Mucosa of gallbladder (tissue), 1 donor: ENCODE data around the gene MBD3L4. TPM values are rescaled to one million over a fixed set of nuclear protein-coding genes. Genes with fewer than 3 reads are reported as not detected.
"Not testable (repeated sequence)": the region's sequence is repeated elsewhere in the genome, so short reads cannot be mapped to it uniquely, and the experiment has no call there.

Source experiments
- DNase-seq: peaks from one replicate; pipeline ENCODE4 v3.0.0-alpha.2; 2020; ENCODE audit warnings: low spot score
- total RNA-seq: library from RNA; stranded (reverse); gene quantifications from one replicate; pipeline ENCODE4 v1.2.1, GENCODE V29; 2021
- donor health status: DM: no; HTN: no; CAD: no.

The MBD3L4 gene
- total RNA-seq, 1 donor from 2014 or later = not detected

DNA sequence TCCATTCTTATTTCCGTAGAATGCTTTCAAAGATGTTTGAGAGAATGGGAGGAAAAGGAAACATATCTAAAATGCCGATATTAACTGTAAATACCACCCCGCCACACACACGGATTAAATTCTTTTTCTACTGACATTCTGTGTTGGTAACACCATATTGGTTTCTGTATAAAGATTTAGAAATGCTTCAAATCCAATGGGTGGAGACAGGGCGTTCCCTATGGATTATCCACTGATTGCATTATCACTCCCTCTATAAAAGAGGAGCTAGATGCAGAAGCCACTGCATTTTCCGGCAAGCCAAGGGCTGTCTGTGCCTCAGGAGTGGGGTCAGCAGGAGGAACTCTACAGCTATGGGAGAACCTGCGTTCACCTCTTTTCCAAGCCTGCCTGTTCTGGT lies 9.0 kb upstream of the MBD3L4 start, which contains the start of gene MBD3L2:
MBD3L2 (plus strand) TSS at position 301 of the 400 bp plus-strand sequence; CDS start at position 354, 53 bp downstream.
- not testable (repeated sequence) for DNase-seq

DNA sequence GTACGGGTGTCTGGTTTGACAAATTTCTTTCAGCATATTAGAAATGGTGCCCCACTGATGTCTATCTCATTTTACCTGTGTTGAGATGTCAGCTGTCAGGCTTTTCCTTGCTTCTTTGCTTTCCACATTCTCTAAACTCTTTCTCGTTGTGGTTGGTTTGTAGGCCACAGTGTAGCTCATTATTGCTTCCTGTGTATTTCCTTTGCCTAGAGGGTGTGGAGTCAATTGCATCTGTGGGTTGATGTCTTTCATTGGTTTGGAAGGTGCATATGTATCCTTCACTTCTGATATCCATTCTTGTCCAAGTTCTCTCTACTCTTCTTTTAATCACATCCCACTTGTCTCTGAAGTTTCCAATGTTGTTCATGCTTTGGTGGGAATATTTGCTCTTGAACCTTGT lies 1.6 kb upstream of the MBD3L4 start:
- DNase-seq = not testable (repeated sequence)

DNA sequence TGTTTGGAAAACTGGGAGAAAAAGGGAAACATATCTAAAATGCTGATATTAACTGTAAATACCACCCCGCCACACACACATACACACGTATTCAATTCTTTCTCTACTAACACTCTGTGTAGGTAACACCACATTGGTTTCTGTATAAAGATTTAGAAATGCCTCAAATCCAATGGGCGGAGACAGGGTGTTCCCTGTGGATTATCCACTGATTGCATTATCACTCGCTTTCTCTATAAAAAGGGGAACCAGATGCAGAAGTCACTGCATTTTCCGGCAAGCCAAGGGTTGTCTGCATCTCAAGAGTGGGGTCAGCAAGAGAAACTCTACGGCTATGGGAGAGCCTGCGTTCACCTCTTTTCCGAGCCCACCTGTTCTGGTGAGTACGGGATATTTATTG lies 9.7 kb downstream of the MBD3L4 start, which contains the start of gene MBD3L5:
MBD3L5 (plus strand) TSS at position 301 of the 400 bp plus-strand sequence; CDS start at position 335, 34 bp downstream.
- not testable (repeated sequence) for DNase-seq

DNA sequence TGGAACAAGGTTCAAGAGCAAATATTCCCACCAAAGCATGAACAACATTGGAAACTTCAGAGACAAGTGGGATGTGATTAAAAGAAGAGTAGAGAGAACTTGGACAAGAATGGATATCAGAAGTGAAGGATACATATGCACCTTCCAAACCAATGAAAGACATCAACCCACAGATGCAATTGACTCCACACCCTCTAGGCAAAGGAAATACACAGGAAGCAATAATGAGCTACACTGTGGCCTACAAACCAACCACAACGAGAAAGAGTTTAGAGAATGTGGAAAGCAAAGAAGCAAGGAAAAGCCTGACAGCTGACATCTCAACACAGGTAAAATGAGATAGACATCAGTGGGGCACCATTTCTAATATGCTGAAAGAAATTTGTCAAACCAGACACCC lies 11.2 kb downstream of the MBD3L4 start:
- DNase-seq = not testable (repeated sequence)

DNA sequence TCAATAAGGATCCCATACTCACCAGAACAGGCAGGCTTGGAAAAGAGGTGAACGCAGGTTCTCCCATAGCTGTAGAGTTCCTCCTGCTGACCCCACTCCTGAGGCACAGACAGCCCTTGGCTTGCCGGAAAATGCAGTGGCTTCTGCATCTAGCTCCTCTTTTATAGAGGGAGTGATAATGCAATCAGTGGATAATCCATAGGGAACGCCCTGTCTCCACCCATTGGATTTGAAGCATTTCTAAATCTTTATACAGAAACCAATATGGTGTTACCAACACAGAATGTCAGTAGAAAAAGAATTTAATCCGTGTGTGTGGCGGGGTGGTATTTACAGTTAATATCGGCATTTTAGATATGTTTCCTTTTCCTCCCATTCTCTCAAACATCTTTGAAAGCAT lies 18.6 kb downstream of the MBD3L4 start, which contains the start of gene MBD3L2B:
MBD3L2B (minus strand) TSS at position 101 of the 400 bp plus-strand sequence; CDS start at position 67, 34 bp downstream.
- DNase-seq = not testable (repeated sequence)

DNA sequence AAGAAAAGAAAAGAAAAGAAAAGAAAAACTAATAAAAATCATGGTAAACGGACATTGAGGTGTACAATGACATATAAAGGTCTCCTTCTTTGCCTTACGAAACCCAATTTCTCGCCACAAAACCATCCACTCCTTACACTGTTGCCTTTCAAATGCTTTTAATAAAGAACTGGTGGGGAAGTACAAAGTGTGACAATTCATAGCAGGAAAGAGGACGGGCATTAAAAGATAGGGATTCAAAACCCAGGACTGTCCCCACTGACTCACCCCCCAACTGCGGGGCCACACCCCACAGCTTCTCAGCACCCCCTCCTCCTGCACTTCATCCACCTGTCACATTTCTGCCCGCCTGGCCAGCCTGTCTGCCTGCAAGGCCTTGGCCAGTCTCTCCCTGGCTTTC lies 21.2 kb downstream of the MBD3L4 start:
- no peak for DNase-seq

DNA sequence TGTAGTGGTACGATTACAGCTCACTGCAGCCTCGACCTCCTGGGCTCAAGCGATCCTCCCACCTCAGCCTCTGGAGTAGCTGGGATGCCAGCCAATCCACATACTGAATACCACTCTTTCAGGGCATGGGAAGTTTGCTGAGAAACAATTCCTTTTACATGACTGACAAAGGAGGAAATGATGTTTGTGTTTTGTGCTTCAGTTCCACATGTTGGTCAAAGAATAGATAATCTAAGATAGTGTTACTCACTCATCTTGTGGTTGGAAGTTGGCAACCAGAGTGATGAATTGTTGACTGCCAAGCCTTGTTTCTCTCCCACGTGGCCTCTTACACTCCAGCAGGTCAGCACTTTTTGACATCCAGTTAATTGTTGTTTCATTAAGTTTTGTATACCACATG lies 26.3 kb downstream of the MBD3L4 start:
- DNase-seq = no peak

DNA sequence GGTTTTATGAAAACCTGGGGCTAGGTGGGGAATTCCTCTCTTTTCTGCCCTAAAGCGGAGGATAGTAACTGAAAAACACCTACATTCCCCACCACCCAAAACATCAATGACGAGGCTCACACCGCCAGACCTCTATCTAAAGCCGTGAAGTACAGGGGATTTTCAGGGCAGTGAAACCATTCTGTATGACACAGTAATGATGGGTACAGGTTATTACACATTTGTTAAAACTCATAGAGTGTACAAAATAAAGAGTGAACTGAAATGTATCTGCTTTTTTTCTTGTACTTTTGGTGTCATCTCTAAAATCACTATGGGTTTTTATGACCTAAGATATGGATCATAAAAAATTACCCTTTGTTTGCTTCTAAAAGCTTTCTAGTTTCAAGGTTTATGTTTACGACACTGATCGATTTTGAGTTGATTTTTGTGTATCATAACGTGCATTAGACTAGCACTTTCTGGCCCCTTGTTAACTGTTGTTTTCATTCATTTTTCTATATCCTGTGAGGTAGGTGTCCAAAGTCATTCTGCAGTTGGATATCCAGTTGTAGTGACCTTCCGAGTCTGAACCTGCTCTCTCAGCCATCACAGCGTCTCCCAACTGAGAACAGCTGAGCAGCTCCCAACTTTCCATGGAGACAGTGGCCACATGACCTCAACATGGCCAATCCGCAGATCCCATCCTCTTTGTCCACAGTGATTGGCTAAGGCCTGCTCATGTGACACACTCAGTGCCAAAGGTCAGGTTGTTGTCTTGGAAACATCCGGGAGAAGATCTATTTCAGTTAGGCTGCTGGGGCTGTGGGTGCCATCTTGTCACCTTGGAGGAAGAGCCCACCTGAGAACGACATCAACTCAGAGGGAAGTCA lies 29.0 kb downstream of the MBD3L4 start:
- DNase-seq = no peak

DNA sequence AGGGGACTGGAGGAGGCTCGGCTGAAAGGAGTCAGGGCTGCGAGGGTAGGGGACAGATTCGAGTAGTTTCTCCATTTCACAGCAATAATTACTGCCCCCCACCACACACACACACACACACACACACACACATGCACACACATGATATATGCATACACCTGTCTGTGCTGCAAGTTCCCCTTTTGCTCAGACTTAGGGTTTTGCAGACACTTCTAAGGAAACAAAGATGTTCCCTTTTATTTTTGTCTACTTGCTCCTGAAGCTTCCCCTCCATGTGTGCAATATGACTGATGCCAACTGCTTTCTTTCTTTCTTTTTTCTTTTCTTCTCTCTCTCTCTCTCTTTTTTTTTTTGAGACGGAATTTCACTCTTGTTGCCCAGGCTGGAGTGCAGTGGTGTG lies 32.1 kb downstream of the MBD3L4 start:
- DNase-seq = no peak

DNA sequence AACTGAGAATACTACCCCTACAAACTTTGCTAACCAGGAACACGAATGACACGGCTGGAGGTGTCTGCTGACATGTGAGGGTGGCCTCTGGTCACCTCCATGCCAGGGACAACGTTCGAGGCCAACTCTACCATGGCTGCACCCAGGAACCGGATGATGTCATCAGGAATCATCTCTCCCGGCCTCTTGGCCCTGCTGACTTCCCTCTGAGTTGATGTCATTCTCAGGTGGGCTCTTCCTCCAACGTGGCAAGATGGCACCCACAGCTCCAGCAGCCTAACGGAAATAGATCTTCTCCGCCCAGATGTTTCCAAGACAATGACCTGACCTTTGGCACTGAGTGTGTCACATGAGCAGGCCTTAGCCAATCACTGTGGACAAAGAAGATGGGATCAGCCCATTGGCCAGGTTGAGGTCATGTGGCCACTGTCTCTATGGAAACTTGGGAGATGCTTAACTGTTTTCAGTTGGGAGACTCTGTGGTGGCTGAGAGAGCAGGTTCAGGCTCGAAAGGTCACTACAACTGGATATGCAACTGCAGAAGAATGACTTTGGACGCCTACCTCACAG lies 33.8 kb downstream of the MBD3L4 start:
- DNase-seq = no peak

DNA sequence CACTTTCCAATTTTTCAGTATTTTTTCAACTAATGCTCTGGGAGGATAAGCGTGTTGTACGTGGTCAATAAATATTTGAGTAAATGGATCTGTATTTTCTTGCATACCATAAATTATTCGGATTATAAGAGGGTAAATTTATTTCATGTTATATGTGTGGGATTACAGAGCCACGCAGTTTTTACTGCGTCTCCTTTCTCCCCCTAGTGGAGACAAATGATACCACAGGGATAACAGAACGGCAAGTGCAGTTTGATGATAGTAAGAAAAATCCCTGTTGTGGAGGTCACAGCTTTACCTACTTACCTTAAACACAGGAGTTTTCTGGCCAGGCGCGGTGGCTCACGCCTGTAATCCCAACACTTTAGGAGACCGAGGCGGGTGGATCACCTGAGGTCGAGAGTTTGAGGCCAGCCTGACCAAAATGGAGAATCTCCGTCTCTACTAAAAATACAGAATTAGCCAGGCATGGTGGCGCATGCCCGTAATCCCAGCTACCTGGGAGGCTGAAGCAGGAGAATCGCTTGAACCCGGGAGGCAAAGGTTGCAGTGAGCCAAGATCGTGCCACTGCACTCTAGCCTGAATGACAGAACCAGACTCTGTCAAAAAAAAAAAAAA lies 35.6 kb downstream of the MBD3L4 start:
- DNase-seq = no peak

DNA sequence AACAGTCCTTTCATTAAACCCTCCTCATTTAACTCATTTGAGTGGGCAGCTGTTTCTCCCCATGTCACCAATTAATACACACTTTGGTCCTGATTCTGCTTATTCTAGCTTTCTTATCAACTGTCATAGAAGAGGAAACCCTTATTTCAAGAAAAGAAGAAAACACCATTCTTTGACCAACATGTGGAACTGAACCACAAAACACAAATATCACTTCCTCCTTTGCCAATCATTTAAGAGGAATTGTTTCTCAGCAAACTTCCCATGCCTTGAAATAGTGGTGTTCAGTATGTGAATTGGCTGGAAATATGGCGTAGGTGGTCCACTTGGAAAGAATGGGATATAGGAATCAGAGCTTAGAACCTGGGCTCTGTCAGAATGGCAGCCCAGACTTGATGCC lies 39.2 kb downstream of the MBD3L4 start:
- no peak for DNase-seq

DNA sequence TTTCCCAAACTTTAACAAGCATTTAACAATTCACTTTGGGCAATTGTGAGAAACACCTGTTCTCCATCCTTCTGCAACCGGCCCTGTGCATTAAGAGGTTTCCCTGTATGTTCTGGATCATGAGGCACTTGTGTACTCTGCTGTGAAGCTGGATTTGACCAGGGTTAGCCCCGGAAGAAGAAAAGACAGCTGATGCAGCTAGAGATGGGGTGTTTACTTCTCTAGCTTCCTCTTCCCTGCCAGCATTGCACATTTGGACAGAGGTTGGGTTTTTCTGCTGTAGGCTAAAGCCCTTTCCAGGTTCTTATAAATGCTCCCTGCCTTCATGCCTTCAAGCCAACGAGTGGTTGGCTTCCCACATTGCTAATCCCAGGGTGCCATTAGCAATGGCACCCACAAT lies 39.6 kb downstream of the MBD3L4 start:
- no peak for DNase-seq

DNA sequence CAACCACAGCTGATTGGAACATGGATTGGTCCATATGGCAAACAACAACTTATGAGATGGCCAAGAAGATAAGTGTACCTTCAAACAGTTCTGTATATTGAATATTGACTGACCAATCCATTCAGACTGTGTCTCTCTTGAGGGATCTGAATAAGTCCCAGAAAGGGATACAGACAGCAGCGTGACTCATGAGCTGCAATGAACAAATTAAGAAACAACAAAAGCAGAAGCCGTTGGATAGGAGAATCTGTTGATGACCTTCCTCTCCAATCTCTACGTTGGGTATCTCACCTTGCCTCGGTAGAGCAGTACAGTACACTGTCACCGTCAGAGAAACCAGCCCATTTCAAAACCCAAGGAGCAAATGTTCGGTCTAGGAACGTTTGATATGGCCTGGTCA lies 40.0 kb downstream of the MBD3L4 start:
- DNase-seq = no peak

DNA sequence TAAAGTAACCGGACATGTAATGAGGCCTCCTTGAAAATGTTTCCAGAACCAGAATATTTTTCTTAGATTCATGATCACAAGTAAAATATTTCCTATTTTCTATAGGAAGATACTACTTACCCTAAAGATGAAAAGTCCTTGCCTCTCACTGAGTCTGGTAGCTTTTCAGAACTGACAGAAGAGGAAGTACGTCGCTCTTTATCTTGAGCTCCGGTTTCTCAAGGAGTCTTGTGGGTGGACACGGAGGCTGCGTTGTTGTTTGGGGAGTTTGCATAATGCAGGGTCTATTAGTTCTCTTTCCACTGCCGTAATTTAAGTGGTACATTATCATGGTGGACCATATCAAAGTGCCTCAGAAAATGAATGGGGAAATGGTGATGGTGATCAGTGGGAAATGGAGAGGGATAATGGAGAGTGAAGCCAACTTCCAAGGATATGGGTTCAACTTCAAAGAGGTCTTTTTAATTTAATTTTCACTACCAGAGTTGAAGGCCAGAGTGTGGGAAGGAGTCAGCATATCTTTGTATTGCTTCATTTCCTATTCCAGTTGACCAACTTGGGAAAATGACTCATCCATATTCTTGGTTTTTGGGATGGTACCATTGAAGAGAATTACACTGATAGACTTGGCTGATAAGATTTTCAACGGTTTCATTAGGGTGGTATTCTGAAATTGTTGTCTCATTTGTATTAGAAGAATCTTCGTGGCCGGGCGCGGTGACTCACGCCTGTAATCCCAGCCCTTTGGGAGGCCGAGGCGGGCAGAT lies 42.1 kb downstream of the MBD3L4 start:
- DNase-seq = no peak

DNA sequence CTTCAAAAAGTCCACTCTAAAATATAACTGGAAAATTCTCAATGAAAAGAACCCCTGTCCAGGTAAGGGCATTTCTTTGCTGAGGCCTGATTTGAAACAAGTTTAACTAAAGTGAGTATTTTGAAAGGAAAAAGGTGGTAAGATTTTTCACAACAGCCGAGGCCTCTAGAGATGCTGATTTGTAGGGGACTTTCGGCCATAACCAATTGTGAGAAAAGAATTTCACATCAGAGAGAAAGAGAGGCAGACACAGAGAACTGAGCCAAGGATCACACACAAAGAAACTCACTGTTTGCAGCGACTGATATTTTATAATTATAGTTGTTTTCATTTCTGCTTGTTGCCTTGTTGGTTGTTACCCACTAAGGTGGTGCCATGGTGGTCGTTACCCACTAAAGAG lies 43.2 kb downstream of the MBD3L4 start:
- DNase-seq = no peak

DNA sequence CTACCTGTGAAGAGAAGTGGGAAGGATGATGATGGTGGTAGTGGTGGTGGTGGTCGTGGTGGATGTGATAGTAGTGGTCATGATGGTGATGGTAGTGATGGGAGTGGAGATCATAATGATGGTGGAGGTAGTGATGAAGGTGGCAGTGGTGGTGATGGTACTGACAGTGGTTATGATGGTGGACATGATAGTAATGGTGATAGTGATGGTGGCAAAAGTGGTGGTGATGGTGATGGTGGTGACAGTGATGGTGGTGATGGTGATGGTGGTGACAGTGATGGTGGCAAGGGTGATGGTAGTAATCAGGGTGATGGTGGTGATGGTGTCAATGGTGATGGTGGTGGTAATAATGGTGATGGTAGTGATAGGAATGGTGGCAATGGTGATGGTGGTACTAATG lies 44.9 kb downstream of the MBD3L4 start:
- no peak for DNase-seq

DNA sequence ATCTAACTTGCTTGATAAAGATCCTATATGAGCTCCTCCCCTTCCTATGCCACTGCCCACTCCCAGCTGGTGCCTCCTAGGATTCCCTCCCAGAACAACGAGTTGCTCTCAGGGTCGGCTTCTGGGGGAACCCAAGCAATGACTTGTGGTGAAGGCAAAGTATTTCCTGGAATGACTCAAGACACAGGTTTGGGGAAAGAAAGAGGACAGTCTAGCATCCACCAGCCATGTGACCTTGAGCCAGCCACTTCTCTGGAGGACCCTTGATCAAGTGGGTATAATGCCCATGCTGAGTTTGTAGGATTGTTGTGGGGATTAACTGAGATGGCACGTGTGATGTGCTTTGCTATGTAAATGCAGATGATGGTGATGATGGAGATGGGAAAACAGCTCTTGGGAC lies 51.7 kb downstream of the MBD3L4 start:
- no peak for DNase-seq

DNA sequence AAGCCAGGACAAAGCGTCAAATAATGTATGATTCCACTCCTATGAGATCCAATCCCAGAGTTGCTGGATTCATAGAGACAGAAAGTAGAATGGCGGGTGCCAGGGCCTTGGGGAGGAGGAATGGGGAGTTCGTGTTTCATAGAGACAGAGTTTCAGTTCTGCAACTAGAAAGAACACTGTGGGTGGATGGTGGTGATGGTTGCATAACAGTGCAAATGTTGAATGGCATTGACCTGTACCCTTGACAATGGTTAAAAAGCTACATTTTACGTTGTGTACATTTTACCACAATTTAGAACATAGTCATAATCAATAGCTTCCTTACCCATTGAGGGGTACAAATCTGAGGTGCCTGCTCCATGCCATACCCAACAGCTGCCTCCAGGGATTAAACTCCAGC lies 52.1 kb downstream of the MBD3L4 start:
- no peak for DNase-seq
